Lower leg skin (tissue), 4 donors: Measurements from ENCODE around the gene ADGRL3. TPM values are rescaled to one million over a fixed set of nuclear protein-coding genes. Genes with fewer than 3 reads are reported as not detected.
"Not testable (repeated sequence)": the region's sequence is repeated elsewhere in the genome, so short reads cannot be mapped to it uniquely, and the experiment has no call there.

Experiments
- DNase-seq, 2 donors: peaks; one replicate each; pipeline ENCODE4 v3.0.0-alpha.2; 2019; ENCODE audit warnings: low spot score in 2 of 2
- H3K4me3 ChIP-seq: fragments of 200-600 bp; sonication (generic); 2 replicates; pipeline ENCODE4 v1.5.1; 2017; ENCODE audit warnings: mild to moderate bottlenecking, low read depth; ENCODE audit not compliant: poor library complexity, severe bottlenecking
- CTCF ChIP-seq, 3 donors: fragments of 450-650 bp; IDR thresholded peaks; one replicate each; pipeline ENCODE4 v1.5.1; 2016; ENCODE audit warnings: antibody characterized with exemption in 3 of 3, mild to moderate bottlenecking in 3 of 3, moderate library complexity in 2 of 3
- POLR2A ChIP-seq, 2 donors: fragments of 450-650 bp; IDR thresholded peaks; one replicate each; pipeline ENCODE4 v1.6.1; 2016 to 2017; ENCODE audit warnings: antibody characterized with exemption in 2 of 2, mild to moderate bottlenecking in 1 of 2, moderate library complexity in 1 of 2
- WGBS, 2 donors: methylation state at CpG; one replicate each; pipeline ENCODE4 v1.1.5; 2018; 5-methylcytosine and 5-hydroxymethylcytosine counted together
- intact Hi-C: fragments of 100-400 bp; cut with DNase I; formaldehyde crosslinking; loops from one replicate; pipeline ENCODE4 v1.15.0; 2023; ENCODE audit warnings: low total_unique reads
- total RNA-seq, 4 donors: library from RNA; depleted of rRNA; stranded (reverse); fragments of >200 nt; gene quantifications; one replicate each; pipeline ENCODE4 v1.1.0, GENCODE V29; 2016

The ADGRL3 gene
- total RNA-seq, 4 donors from 2014 or later: 1.8 to 21.2 (median 8.2) TPM

DNA sequence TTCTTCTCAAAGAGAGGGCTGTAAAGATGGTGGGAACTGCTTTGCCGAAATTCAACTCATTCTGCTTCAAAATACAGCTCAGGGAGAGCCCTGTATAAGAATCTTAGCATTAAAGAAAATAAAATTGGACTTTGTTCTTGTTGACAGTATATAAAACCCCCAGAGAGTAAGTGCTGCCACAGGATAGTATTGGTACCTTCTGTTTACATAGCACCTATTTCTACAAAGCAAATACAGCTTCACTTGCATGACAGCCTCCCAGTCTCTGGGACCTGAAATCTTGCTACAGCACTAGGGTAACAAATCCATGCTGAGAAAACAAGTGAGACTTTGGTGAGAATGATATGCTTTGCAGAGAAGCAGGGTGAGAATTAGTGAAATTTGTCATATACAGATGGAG, 428.6 kb downstream of the ADGRL3 start:
- WGBS, 2 donors: 82 to 89% methylated on average over 1 of the region's 1 CpG
- intact Hi-C loops: no loop called here
- TF ChIP-seq POLR2A (IDR thresholded peaks at IDR 0.05): no peak
- TF ChIP-seq CTCF (IDR thresholded peaks at IDR 0.05): no peak
- no peak overlapping the region for H3K4me3 ChIP-seq
- DNase-seq: no peak

- TF ChIP-seq CTCF (IDR thresholded peaks at IDR 0.05) (no peak), POLR2A (IDR thresholded peaks at IDR 0.05) (no peak)
- no peak for DNase-seq
- WGBS, 2 donors: 64 to 73% methylated on average over 2 of the region's 2 CpGs
- H3K4me3 ChIP-seq: no peak overlapping the region
- intact Hi-C loops: no loop called here
These were observed 430.4 kb downstream of the ADGRL3 start for GRCh38 chr4:61630548-61630947.

- H3K4me3 ChIP-seq: no peak overlapping the region
- 58 to 78% methylated on average over 1 of the region's 1 CpG for WGBS, 2 donors
- no peak for DNase-seq
- TF ChIP-seq POLR2A (IDR thresholded peaks at IDR 0.05) (no peak), CTCF (IDR thresholded peaks at IDR 0.05) (no peak)
- intact Hi-C loops: no loop called here
These were observed 438.5 kb downstream of the ADGRL3 start for GRCh38 chr4:61638591-61638990.

- H3K4me3 ChIP-seq, DNase-seq: not testable (repeated sequence)
- WGBS, 2 donors: 89 to 96% methylated on average over 26 of the region's 26 CpGs
- intact Hi-C loops: loop anchor here (5.0 kb wide), 1 partner anchor 575 kb away; no protein-coding TSS in a partner anchor
These were observed 446.7 kb downstream of the ADGRL3 start for GRCh38 chr4:61646746-61647350.

DNA sequence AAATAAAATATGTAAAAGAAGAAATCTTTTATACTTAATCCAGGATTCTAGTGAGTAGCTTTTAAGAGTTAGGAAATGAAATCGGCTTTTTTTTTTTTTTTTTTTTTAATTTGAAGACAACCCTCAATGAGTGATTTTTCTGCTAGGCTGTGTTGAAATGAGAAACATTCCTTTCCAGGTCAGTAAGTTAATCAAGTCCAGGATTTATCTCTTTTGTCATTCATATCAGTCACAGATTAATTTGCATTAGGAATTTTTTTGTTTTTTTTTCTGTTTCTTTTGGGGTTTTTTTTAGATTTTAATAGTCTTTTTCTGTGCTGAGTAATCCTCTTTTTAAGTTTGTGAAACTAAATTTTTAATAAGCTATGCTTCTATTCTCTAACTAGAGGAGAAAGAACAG, 448.1 kb downstream of the ADGRL3 start:
- no peak for TF ChIP-seq POLR2A (IDR thresholded peaks at IDR 0.05)
- TF ChIP-seq CTCF (IDR thresholded peaks at IDR 0.05): no peak
- WGBS, 2 donors: 50 to 62% methylated on average over 1 of the region's 1 CpG
- DNase-seq: no peak
- intact Hi-C loops: loop anchor here (5.0 kb wide), 1 partner anchor 574 kb away; no protein-coding TSS in a partner anchor
- no peak overlapping the region for H3K4me3 ChIP-seq

DNA sequence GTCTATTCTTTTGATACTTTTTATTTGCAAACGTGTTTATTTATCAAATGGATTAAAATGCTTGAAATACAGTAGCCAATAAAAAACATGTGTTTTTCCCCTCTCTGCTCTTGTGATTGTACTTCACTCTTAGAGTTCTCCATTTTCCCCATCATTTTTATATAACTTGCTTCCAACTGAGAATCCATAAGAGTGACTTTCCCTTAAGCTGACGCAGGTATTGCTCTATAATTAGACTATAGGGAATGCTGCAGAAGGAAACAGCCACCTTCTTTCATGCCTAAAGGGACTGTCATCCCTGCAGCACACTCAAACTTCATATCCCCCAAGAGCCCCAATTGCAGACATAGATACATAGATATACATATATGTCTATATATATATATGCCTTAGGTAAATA, 456.9 kb downstream of the ADGRL3 start:
- intact Hi-C loops: no loop called here

More for the DNA sequence above, 456.9 kb downstream of the ADGRL3 start:
- no peak for DNase-seq
- no peak for TF ChIP-seq POLR2A (IDR thresholded peaks at IDR 0.05)
- TF ChIP-seq CTCF (IDR thresholded peaks at IDR 0.05): no peak
- no peak overlapping the region for H3K4me3 ChIP-seq
- 68 to 73% methylated on average over 2 of the region's 2 CpGs for WGBS, 2 donors
